Hepatocyte (in vitro differentiated cells): ENCODE data around the gene TFB2M. TPM values are rescaled to one million over a fixed set of nuclear protein-coding genes. Genes with fewer than 3 reads are reported as not detected.

Experiments used
- DNase-seq: peaks from one replicate; pipeline ENCODE4 v3.0.0-alpha.2; 2016; ENCODE audit warnings: low spot score
- H2AFZ ChIP-seq: fragments of 200-600 bp; sonication (generic); 2 replicates; pipeline ENCODE4 v1.6.0; 2016; ENCODE audit warnings: antibody characterized with exemption, mild to moderate bottlenecking
- H3K27ac ChIP-seq: fragments of 200-600 bp; sonication (generic); 2 replicates; pipeline ENCODE4 v1.5.1; 2016; ENCODE audit warnings: mild to moderate bottlenecking
- H3K27me3 ChIP-seq: fragments of 200-600 bp; sonication (generic); 2 replicates; pipeline ENCODE4 v1.6.1; 2016
- H3K36me3 ChIP-seq: fragments of 200-600 bp; sonication (generic); replicated peaks from 2 replicates; pipeline ENCODE4 v1.5.1; 2016; ENCODE audit warnings: low read depth; ENCODE audit not compliant: insufficient read depth
- H3K4me1 ChIP-seq: fragments of 200-600 bp; sonication (generic); 2 replicates; pipeline ENCODE4 v1.5.1; 2016; ENCODE audit warnings: mild to moderate bottlenecking, moderate library complexity; ENCODE audit not compliant: insufficient read depth
- H3K4me2 ChIP-seq: fragments of 200-600 bp; sonication (generic); 2 replicates; pipeline ENCODE4 v1.6.0; 2016
- H3K4me3 ChIP-seq: fragments of 200-600 bp; sonication (generic); 2 replicates; pipeline ENCODE4 v1.5.1; 2016; ENCODE audit warnings: mild to moderate bottlenecking
- H3K79me2 ChIP-seq: fragments of 200-600 bp; sonication (generic); 2 replicates; pipeline ENCODE4 v1.6.0; 2017; ENCODE audit warnings: mild to moderate bottlenecking
- H3K9me2 ChIP-seq: fragments of 200-600 bp; sonication (generic); replicated peaks from 2 replicates; pipeline ENCODE4 v1.6.0; 2017; ENCODE audit warnings: mild to moderate bottlenecking; ENCODE audit not compliant: insufficient read depth
- H3K9me3 ChIP-seq: fragments of 200-600 bp; sonication (generic); 2 replicates; pipeline ENCODE4 v1.5.1; 2016; ENCODE audit warnings: low read depth, mild to moderate bottlenecking
- H4K20me1 ChIP-seq: fragments of 200-600 bp; sonication (generic); 2 replicates; pipeline ENCODE4 v1.6.0; 2016; ENCODE audit warnings: mild to moderate bottlenecking; ENCODE audit not compliant: insufficient read depth, poor library complexity, severe bottlenecking
- EZH2 ChIP-seq: fragments of 200-600 bp; sonication (generic); IDR thresholded peaks from 2 replicates; pipeline ENCODE4 v1.6.1; 2016; ENCODE audit warnings: antibody characterized with exemption, mild to moderate bottlenecking, borderline replicate concordance
- EZH2phosphoT487 ChIP-seq: fragments of 200-600 bp; sonication (generic); IDR thresholded peaks from one replicate; pipeline ENCODE4 v1.6.1; 2018; ENCODE audit warnings: antibody characterized with exemption, mild to moderate bottlenecking, low read depth, moderate library complexity; ENCODE audit not compliant: unreplicated experiment, severe bottlenecking
- WGBS: methylation state at CpG from one replicate; pipeline ENCODE4 v1.1.6; 2016; ENCODE audit warnings: low lambda C conversion rate; ENCODE audit errors: missing lambda C conversion rate; 5-methylcytosine and 5-hydroxymethylcytosine counted together
- polyA plus RNA-seq: library from polyadenylated mRNA; unstranded; fragments of >200 nt; fragmentation: Nextera tagmentation; extraction: Ambion mirVana; gene quantifications from 2 replicates; pipeline ENCODE4 v1.2.1, GENCODE V29; 2016
- total RNA-seq: library from RNA; depleted of rRNA; stranded (reverse); fragments of >200 nt; gene quantifications from 2 replicates; pipeline ENCODE4 v1.2.3, GENCODE V29; 2014
- TF ChIP-seq, protein P1 (sequence below): fragments of 200-600 bp; sonication (generic); IDR thresholded peaks from 2 replicates; pipeline ENCODE4 v1.5.1; 2016; ENCODE audit warnings: antibody characterized with exemption, mild to moderate bottlenecking; ENCODE audit not compliant: poor library complexity

TFB2M gene
- total and polyA plus RNA-seq, 2 experiments from 2014 or later: 14.2 to 16.3 TPM

GRCh38 chr1:246530482-246530881, 35.6 kb downstream of the TFB2M start:
- Histone ChIP-seq H3K4me3 (no peak overlapping the region), H3K4me2 (no peak overlapping the region), H3K9me3 (no peaks in the 10 kb centered on the region), H2AFZ (no peak overlapping the region), H3K9me2 (no peaks in the 10 kb centered on the region), H3K4me1 (no peaks in the 10 kb centered on the region), H3K36me3 (no peaks in the 10 kb centered on the region), H3K27me3 (no peaks in the 10 kb centered on the region), H3K79me2 (no peaks in the 10 kb centered on the region), H4K20me1 (no peaks in the 10 kb centered on the region), H3K27ac (no peak overlapping the region)
- WGBS: 71% methylated on average over 2 of the region's 2 CpGs
- no peak for TF ChIP-seq EZH2phosphoT487
- TF ChIP-seq, protein P1, sequence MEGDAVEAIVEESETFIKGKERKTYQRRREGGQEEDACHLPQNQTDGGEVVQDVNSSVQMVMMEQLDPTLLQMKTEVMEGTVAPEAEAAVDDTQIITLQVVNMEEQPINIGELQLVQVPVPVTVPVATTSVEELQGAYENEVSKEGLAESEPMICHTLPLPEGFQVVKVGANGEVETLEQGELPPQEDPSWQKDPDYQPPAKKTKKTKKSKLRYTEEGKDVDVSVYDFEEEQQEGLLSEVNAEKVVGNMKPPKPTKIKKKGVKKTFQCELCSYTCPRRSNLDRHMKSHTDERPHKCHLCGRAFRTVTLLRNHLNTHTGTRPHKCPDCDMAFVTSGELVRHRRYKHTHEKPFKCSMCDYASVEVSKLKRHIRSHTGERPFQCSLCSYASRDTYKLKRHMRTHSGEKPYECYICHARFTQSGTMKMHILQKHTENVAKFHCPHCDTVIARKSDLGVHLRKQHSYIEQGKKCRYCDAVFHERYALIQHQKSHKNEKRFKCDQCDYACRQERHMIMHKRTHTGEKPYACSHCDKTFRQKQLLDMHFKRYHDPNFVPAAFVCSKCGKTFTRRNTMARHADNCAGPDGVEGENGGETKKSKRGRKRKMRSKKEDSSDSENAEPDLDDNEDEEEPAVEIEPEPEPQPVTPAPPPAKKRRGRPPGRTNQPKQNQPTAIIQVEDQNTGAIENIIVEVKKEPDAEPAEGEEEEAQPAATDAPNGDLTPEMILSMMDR: no peak
- no peak for TF ChIP-seq EZH2
- no peak for DNase-seq

DNA sequence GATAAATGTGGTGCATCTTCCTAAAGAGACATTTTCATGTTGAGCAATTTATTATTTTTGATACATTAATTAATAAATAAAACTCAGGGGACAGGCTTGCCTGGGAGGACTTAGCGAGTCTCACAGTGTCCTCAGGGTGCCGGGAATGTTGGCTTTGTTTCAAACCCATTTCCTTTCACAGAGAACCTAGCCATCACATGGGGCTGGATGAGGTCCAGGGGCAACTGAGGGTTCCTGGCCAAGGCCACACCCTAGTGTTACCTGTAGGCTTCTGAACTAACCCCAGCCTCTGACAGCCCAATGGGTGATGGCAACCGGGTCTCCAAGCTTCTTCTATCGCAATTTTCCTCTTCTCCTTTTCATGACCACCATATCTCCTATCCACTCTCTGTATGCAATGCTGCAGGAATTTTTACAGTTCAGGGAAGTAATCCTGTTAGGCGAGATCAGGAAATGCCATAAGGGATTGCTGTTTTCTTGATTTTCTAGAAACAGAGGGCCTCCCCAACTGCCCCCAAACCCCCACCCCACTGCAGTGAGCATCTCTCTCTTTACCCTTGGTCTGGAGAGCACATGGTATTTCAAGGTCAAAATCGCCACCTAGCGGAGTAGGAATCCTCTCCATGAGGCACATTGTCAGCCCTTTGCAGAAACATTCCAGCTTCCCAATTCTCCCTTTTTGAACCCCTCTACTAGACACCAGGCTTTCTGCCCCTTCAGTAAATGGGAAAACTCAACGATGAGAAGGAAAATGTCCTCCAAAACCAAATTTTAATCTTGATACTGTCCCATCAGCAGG, 36.9 kb downstream of the TFB2M start:
- TF ChIP-seq, protein P1: no peak
- TF ChIP-seq EZH2 (no peak), EZH2phosphoT487 (no peak)
- H3K4me2 ChIP-seq: no peak overlapping the region
- WGBS: 80% methylated on average over 8 of the region's 8 CpGs
- no peaks in the 10 kb centered on the region for H3K27me3 ChIP-seq
- DNase-seq: no peak
- no peak overlapping the region for H3K27ac ChIP-seq
- no peaks in the 10 kb centered on the region for H3K79me2 ChIP-seq
- no peaks in the 10 kb centered on the region for H4K20me1 ChIP-seq
- no peaks in the 10 kb centered on the region for H3K9me3 ChIP-seq
- H3K4me1 ChIP-seq: no peaks in the 10 kb centered on the region
- no peaks in the 10 kb centered on the region for H3K36me3 ChIP-seq
- no peak overlapping the region for H2AFZ ChIP-seq
- H3K9me2 ChIP-seq: no peaks in the 10 kb centered on the region
- H3K4me3 ChIP-seq: no peak overlapping the region

DNA sequence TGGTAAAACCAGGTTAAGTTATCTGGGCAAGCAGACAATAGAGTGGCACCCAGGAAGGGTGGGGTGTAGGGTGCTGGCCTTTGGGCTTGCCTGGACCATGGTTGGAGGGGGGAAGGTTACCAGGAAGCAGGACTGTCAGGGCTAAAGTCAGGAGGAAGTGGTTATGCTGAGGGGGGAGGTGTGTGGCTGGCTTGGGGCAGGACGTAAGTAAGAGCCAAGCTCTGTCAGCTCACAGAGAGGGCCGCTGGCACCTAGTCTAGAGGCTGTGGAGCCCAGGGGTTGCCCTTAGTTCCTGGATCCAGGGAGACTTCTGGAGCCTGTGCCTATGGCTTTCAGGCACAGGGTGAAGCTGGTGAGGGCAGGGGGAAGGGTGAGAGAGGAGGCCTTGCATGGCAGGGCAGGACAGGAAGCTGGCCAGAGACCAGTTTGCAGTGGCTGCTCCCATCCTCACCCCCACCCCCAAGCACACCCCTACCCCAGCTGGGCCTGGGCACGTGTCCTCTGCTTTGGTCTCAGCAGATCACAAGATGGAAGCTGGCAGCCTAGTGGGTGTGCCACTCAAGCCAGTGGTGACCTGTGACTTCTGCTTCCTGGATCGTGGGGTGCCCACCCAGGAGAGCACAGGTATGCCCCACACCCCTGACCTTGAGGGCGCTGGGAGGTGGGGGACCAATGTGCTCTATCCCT, 38.5 kb downstream of the TFB2M start:
- Histone ChIP-seq H2AFZ (no peak overlapping the region), H3K27ac (no peak overlapping the region), H3K4me3 (no peak overlapping the region), H3K36me3 (no peaks in the 10 kb centered on the region), H3K79me2 (no peaks in the 10 kb centered on the region), H3K4me2 (no peak overlapping the region), H3K9me2 (no peaks in the 10 kb centered on the region), H3K4me1 (no peaks in the 10 kb centered on the region), H3K9me3 (no peaks in the 10 kb centered on the region), H3K27me3 (no peaks in the 10 kb centered on the region), H4K20me1 (no peaks in the 10 kb centered on the region)
- TF ChIP-seq EZH2phosphoT487 (no peak), EZH2 (no peak)
- TF ChIP-seq, protein P1: no peak
- 75% methylated on average over 5 of the region's 5 CpGs for WGBS
- DNase-seq: no peak
